GM21423 (cell line): ENCODE measurements around the gene ZNF701.

Experiments used
- ATAC-seq: cut with Tn5 transposase; IDR thresholded peaks from one replicate; pipeline ENCODE4 v1.9.1; 2021; ENCODE audit warnings: mild to moderate bottlenecking, moderate library complexity; ENCODE audit not compliant: unreplicated experiment

Gene ZNF701

DNA sequence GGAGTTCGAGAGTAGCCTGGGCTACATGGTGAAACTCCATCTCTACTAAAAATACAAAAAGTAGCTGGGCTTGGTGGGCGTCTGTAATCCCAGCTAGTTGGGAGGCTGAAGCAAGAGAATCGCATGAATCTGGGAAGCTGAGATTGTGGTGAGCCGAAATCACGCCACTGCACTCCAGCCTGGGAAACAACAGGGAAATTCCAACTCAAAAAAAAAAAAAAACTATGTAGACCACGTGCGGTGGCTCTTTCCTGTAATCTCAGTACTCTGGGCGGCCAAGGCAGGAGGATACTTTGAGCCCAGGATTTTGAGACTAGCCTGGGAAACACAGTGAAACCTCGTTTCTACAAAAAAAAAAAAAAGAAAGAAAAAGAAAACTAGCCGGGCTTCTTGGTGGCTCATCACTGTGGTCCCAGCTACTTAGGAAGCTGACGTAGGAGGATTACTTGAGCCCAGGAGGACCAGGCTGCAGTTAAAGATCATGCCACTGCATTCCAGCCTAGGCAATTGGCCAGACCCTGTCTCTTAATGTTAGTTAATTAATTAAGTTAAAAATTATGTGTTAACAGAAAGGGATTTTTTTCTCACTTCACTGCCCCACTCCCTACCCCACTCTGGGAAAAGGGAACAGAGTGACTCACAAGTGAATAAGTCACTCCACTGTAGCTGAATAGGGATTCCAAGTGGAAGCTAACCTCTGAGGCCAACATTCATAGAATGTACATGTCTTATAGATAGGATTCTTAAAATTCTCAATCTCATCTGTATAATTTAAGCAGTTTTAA lies 65.9 kb downstream of the ZNF701 start:
- ATAC-seq, result no peak
